H9 (cell line): ENCODE measurements around the gene ZKSCAN5. TPM values are rescaled to one million over a fixed set of nuclear protein-coding genes. Genes with fewer than 3 reads are reported as not detected.

Experiments used
- DNase-seq: peaks from one replicate; pipeline ENCODE4 v3.0.0-alpha.2; 2017
- H2AFZ ChIP-seq: one replicate; pipeline ENCODE4 v1.6.1; 2013; ENCODE audit warnings: mild to moderate bottlenecking, low read length, control low read depth, moderate library complexity
- H2AK5ac ChIP-seq: 2 replicates; pipeline ENCODE4 v1.6.1; 2013; ENCODE audit warnings: low read length, control low read depth, mixed read lengths; ENCODE audit not compliant: insufficient read length
- H2BK120ac ChIP-seq: one replicate; pipeline ENCODE4 v1.6.1; 2013; ENCODE audit warnings: low read depth, mild to moderate bottlenecking, low read length, control low read depth, inconsistent platforms; ENCODE audit not compliant: poor library complexity, severe bottlenecking
- H2BK12ac ChIP-seq: 2 replicates; pipeline ENCODE4 v1.6.1; 2013; ENCODE audit warnings: low read length, control low read depth, mixed read lengths, low read depth; ENCODE audit not compliant: insufficient read length
- H2BK15ac ChIP-seq: 2 replicates; pipeline ENCODE4 v1.6.1; 2013; ENCODE audit warnings: low read depth, low read length, control low read depth
- H2BK20ac ChIP-seq: one replicate; pipeline ENCODE4 v1.6.1; 2013; ENCODE audit warnings: low read depth, mild to moderate bottlenecking, low read length, control low read depth, inconsistent platforms; ENCODE audit not compliant: poor library complexity, severe bottlenecking
- H2BK5ac ChIP-seq: 2 replicates; pipeline ENCODE4 v1.6.1; 2013; ENCODE audit warnings: low read length, control low read depth, mixed read lengths; ENCODE audit not compliant: insufficient read length
- H3K14ac ChIP-seq: 2 replicates; pipeline ENCODE4 v1.6.1; 2013; ENCODE audit warnings: low read length, control low read depth; ENCODE audit not compliant: insufficient read depth
- H3K18ac ChIP-seq: 2 replicates; pipeline ENCODE4 v1.6.1; 2013; ENCODE audit warnings: low read depth, mild to moderate bottlenecking, mixed read lengths, low read length, control low read depth; ENCODE audit not compliant: insufficient read length
- H3K23ac ChIP-seq: 2 replicates; pipeline ENCODE4 v1.6.1; 2013; ENCODE audit warnings: low read length, control low read depth, mixed read lengths, low read depth; ENCODE audit not compliant: insufficient read length
- H3K23me2 ChIP-seq: 2 replicates; pipeline ENCODE4 v1.6.1; 2013; ENCODE audit warnings: low read depth, mild to moderate bottlenecking, mixed read lengths, low read length, control low read depth; ENCODE audit not compliant: insufficient read length, poor library complexity, severe bottlenecking
- H3K27ac ChIP-seq: 2 replicates; pipeline ENCODE4 v1.5.1; 2013; ENCODE audit warnings: low read length, control low read depth, mixed read lengths, low read depth; ENCODE audit not compliant: insufficient read length
- H3K27me3 ChIP-seq: 2 replicates; pipeline ENCODE4 v1.6.1; 2013; ENCODE audit warnings: low read length, control low read depth, inconsistent platforms; ENCODE audit not compliant: insufficient read depth
- H3K4ac ChIP-seq: 2 replicates; pipeline ENCODE4 v1.6.1; 2013; ENCODE audit warnings: low read depth, mild to moderate bottlenecking, control low read depth, inconsistent platforms, low read length, moderate library complexity
- H3K4me1 ChIP-seq: 2 replicates; pipeline ENCODE4 v1.6.1; 2013; ENCODE audit warnings: low read length, control low read depth, inconsistent platforms; ENCODE audit not compliant: insufficient read depth
- H3K4me2 ChIP-seq: 2 replicates; pipeline ENCODE4 v1.6.1; 2013; ENCODE audit warnings: low read length, control low read depth, mixed read lengths; ENCODE audit not compliant: insufficient read length, insufficient read depth
- H3K56ac ChIP-seq: 2 replicates; pipeline ENCODE4 v1.6.1; 2013; ENCODE audit warnings: low read depth, mild to moderate bottlenecking, mixed read lengths, low read length, control low read depth; ENCODE audit not compliant: insufficient read length
- H3K79me1 ChIP-seq: 2 replicates; pipeline ENCODE4 v1.6.1; 2013; ENCODE audit warnings: low read depth, mild to moderate bottlenecking, moderate library complexity, low read length, control low read depth, inconsistent platforms; ENCODE audit not compliant: insufficient read depth, poor library complexity, severe bottlenecking
- H3K79me2 ChIP-seq: 2 replicates; pipeline ENCODE4 v1.6.1; 2013; ENCODE audit warnings: low read length, control low read depth, inconsistent platforms; ENCODE audit not compliant: insufficient read depth
- H3K9ac ChIP-seq: 2 replicates; pipeline ENCODE4 v1.6.1; 2013; ENCODE audit warnings: low read length, control low read depth, mixed read lengths; ENCODE audit not compliant: insufficient read length; ENCODE audit errors: extremely low read depth
- H3K9me3 ChIP-seq: one replicate; pipeline ENCODE4 v1.6.1; 2013; ENCODE audit warnings: low read depth, low read length, inconsistent platforms; ENCODE audit not compliant: control insufficient read depth
- H3T11ph ChIP-seq: one replicate; pipeline ENCODE4 v1.6.1; 2013; ENCODE audit warnings: mild to moderate bottlenecking, low read length, control low read depth, inconsistent platforms
- H4K20me1 ChIP-seq: one replicate; pipeline ENCODE4 v1.6.1; 2013; ENCODE audit not compliant: control insufficient read depth, insufficient read length, insufficient read depth
- H4K5ac ChIP-seq: 2 replicates; pipeline ENCODE4 v1.6.1; 2013; ENCODE audit warnings: low read depth, mild to moderate bottlenecking, mixed read lengths, low read length, control low read depth; ENCODE audit not compliant: insufficient read length
- H4K8ac ChIP-seq: replicated peaks from 2 replicates; pipeline ENCODE4 v1.6.1; 2013; ENCODE audit warnings: low read length, control low read depth, mixed read lengths, low read depth; ENCODE audit not compliant: insufficient read length
- H4K91ac ChIP-seq: 2 replicates; pipeline ENCODE4 v1.6.1; 2013; ENCODE audit warnings: low read depth, mild to moderate bottlenecking, moderate library complexity, mixed read lengths, low read length, control low read depth; ENCODE audit not compliant: insufficient read length
- H3K27ac Mint-ChIP-seq, 3 experiments: 2 replicates in 2 of 3; 3 replicates in 1 of 3; pipeline ENCODE4 v1.8.0; 2020 to 2021; ENCODE audit warnings: mixed read lengths in 3 of 3, mild to moderate bottlenecking in 1 of 3, moderate library complexity in 1 of 3
- H3K27me3 Mint-ChIP-seq: 2 replicates; pipeline ENCODE4 v1.8.0; 2021; ENCODE audit warnings: low read depth, mild to moderate bottlenecking, moderate library complexity, mixed read lengths
- H3K36me3 Mint-ChIP-seq, 3 experiments: 2 replicates in 2 of 3; 3 replicates in 1 of 3; pipeline ENCODE4 v1.8.0; 2020 to 2021; ENCODE audit warnings: low read depth in 3 of 3, mixed read lengths in 3 of 3; ENCODE audit not compliant: insufficient read depth in 1 of 3
- H3K4me1 Mint-ChIP-seq, 2 experiments: 2 replicates each; pipeline ENCODE4 v1.8.0; 2020; ENCODE audit warnings: mixed read lengths in 2 of 2
- H3K4me3 Mint-ChIP-seq, 2 experiments: 2 replicates in 1 of 2; 3 replicates in 1 of 2; pipeline ENCODE4 v1.8.0; 2020 to 2021; ENCODE audit warnings: mild to moderate bottlenecking in 2 of 2, mixed read lengths in 2 of 2, moderate library complexity in 1 of 2
- H3K9me3 Mint-ChIP-seq, 2 experiments: 2 replicates in 1 of 2; 3 replicates in 1 of 2; pipeline ENCODE4 v1.8.0; 2020; ENCODE audit warnings: mild to moderate bottlenecking in 2 of 2, mixed read lengths in 2 of 2, moderate library complexity in 1 of 2
- WGBS: extraction: QIAGEN DNeasy Blood & Tissue Kit; methylation state at CpG from one replicate; pipeline ENCODE4 v1.1.7; 2013; ENCODE audit warnings: missing lambda C conversion rate, low lambda C conversion rate, mixed read lengths; ENCODE audit not compliant: insufficient read length; ENCODE audit errors: extremely low coverage; 5-methylcytosine and 5-hydroxymethylcytosine counted together
- total RNA-seq: library from RNA; stranded (reverse); gene quantifications from 2 replicates; pipeline ENCODE4 v1.2.1, GENCODE V29; 2021
- TF ChIP-seq, protein P1 (sequence below): fragments of 200-600 bp; sonication (generic); conservative IDR thresholded peaks from 3 replicates; pipeline ENCODE4 v1.8.0; 2021; ENCODE audit warnings: antibody characterized with exemption, mild to moderate bottlenecking

The ZKSCAN5 gene
- total RNA-seq, 1 experiment from 2014 or later = 16.6 TPM

DNA sequence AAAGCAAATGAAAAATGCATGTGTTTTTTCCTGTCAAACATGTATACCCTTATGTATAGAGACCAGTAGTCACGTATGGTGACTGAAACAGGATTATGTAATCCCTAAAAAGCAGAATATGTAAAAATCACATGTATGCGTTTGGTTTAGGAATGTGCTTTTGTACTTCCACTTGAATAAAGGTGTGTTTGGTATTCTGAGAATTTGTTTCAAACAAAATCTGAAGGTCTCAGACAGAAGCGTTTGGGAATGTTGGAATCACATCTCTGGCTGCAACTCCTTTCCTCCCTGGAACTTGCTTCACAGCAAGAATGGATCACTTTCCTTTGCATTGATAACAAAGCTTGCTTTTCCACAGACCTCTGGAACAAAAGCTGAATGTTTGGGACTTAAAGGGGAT is 71.8 kb downstream of the ZKSCAN5 start:
- peaks cover 1% of the 10 kb centered on the region; the same call in 1 of the 2 replicates for H3K79me2 ChIP-seq
- H4K8ac ChIP-seq = no peak overlapping the region
- H3K9ac ChIP-seq = no peak overlapping the region
- DNase-seq = no peak
- peaks cover 10% of the 10 kb centered on the region for H3K23me2 ChIP-seq
- H4K91ac ChIP-seq = no peak overlapping the region
- no peak overlapping the region for H4K5ac ChIP-seq
- H3K18ac ChIP-seq = no peak overlapping the region
- H3K27ac Mint-ChIP-seq = peak overlapping the region in 2 of 3 experiments; percentile 28 to 85; a peak in 4 of 7 replicates
- H3K56ac ChIP-seq = no peak overlapping the region
- TF ChIP-seq, protein P1, sequence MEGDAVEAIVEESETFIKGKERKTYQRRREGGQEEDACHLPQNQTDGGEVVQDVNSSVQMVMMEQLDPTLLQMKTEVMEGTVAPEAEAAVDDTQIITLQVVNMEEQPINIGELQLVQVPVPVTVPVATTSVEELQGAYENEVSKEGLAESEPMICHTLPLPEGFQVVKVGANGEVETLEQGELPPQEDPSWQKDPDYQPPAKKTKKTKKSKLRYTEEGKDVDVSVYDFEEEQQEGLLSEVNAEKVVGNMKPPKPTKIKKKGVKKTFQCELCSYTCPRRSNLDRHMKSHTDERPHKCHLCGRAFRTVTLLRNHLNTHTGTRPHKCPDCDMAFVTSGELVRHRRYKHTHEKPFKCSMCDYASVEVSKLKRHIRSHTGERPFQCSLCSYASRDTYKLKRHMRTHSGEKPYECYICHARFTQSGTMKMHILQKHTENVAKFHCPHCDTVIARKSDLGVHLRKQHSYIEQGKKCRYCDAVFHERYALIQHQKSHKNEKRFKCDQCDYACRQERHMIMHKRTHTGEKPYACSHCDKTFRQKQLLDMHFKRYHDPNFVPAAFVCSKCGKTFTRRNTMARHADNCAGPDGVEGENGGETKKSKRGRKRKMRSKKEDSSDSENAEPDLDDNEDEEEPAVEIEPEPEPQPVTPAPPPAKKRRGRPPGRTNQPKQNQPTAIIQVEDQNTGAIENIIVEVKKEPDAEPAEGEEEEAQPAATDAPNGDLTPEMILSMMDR = no peak
- H2BK12ac ChIP-seq = no peak overlapping the region
- no peaks in the 10 kb centered on the region for H3K27me3 ChIP-seq
- no peak overlapping the region for H3K23ac ChIP-seq
- H2BK15ac ChIP-seq = no peak overlapping the region
- H3K36me3 Mint-ChIP-seq = peaks cover 22 to 28% (median 27%) of the 10 kb centered on the region in 3 experiments; a peak in 6 of 7 replicates
- no peak overlapping the region for H2BK120ac ChIP-seq
- no peak overlapping the region for H3T11ph ChIP-seq
- no peak overlapping the region for H3K4me3 Mint-ChIP-seq
- H2BK20ac ChIP-seq = no peak overlapping the region
- H3K27me3 Mint-ChIP-seq = no peaks in the 10 kb centered on the region
- H3K14ac ChIP-seq = no peak overlapping the region
- H2AK5ac ChIP-seq = no peak overlapping the region
- no peaks in the 10 kb centered on the region for H3K9me3 ChIP-seq
- H3K9me3 Mint-ChIP-seq = no peaks in the 10 kb centered on the region
- no peak overlapping the region for H2BK5ac ChIP-seq
- WGBS = no CpG with 5 or more reads among the region's 3 CpGs
- no peaks in the 10 kb centered on the region for H3K79me1 ChIP-seq
- H3K4ac ChIP-seq = no peak overlapping the region
- H3K4me2 ChIP-seq = no peak overlapping the region
- H3K4me1 ChIP-seq = peaks cover 2% of the 10 kb centered on the region; the same call in 1 of the 2 replicates
- peaks cover 33 to 40% of the 10 kb centered on the region in 2 experiments for H3K4me1 Mint-ChIP-seq
- no peak overlapping the region for H3K27ac ChIP-seq
- H2AFZ ChIP-seq = no peak overlapping the region
- H4K20me1 ChIP-seq = no peaks in the 10 kb centered on the region
